ENCODE measurements around the gene SERPINA7. TPM values are rescaled to one million over a fixed set of nuclear protein-coding genes. Genes with fewer than 3 reads are reported as not detected.

The SERPINA7 gene, protein sequence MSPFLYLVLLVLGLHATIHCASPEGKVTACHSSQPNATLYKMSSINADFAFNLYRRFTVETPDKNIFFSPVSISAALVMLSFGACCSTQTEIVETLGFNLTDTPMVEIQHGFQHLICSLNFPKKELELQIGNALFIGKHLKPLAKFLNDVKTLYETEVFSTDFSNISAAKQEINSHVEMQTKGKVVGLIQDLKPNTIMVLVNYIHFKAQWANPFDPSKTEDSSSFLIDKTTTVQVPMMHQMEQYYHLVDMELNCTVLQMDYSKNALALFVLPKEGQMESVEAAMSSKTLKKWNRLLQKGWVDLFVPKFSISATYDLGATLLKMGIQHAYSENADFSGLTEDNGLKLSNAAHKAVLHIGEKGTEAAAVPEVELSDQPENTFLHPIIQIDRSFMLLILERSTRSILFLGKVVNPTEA
- total RNA-seq = under 1 TPM in 2 of 8 experiments, not detected in 6; 0.09 to 0.15 TPM

DNA sequence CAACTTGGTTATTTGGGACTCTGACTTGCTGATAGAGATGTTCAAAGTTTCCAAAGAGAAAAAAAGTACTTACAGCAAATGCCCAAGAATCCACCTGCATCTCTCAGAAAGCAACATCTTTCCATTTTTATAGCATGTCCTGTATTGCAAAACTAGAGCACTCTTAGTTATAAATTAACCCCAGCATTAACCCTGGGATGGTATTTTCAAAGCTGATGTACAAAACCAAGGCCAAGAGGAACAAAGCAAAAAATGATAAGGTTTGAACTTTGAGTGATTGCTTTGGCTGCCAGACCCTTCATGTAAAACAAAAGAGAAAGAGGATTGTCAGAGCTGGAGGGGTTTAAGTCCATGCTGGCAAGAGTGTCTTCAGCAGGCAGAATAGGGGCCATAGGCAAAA lies at the start of gene SERPINA7:
Gene SERPINA7, minus strand, starts transcription at position 103 of the 400 bp plus-strand sequence. CDS start 1,669 bp downstream, outside the sequence.
- Histone ChIP-seq H3K4me3 (no peak within 1 kb of the TSS), H3K4me1 (replicated peaks in 1 of 2) (no peaks in the 10 kb centered on the region), H3K27ac (no peak within 1 kb of the TSS)
- in situ Hi-C loops (cut with MboI; ENCODE audit: low pct_unique_long_range_greater_than_20kb in 2 of 9, low sequenced_read_pairs in 9 of 9, unreplicated experiment in 9 of 9) = no loop called here
- no peak for ATAC-seq (replicated peaks in 6 of 8)

DNA sequence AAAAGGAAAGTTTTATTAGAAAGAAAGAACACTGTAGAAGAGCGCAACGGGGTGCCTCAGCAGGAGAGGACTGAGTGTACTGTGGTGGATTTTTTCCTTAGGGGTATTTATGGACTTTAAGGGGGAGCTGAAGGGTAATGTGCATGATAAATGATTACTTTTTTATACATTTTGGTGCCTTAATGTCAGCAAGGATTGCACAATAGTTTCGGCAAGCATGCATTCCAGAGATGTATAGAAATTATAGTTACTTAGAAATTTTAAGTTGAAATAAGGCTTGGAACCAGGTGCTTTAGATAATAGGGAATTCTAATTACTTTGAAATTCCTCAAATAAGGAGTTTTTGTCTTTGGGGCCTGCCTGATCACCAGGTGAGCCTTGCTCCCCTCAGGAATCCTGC lies 30.5 kb upstream of the SERPINA7 start:
- no peak for ATAC-seq (replicated peaks in 6 of 8)
- Histone ChIP-seq H3K4me1 (replicated peaks in 1 of 2) (no peaks in the 10 kb centered on the region), H3K27ac (no peak overlapping the region), H3K4me3 (no peak overlapping the region)
- WGBS, 10 experiments = 0 to 100% (median 90%) methylated on average over 1 to 3 of the region's 3 CpGs; no CpG with 5 or more reads in 5 of the 10 experiments
- in situ Hi-C loops (cut with MboI; ENCODE audit: low pct_unique_long_range_greater_than_20kb in 2 of 9, low sequenced_read_pairs in 9 of 9, unreplicated experiment in 9 of 9) = no loop called here

DNA sequence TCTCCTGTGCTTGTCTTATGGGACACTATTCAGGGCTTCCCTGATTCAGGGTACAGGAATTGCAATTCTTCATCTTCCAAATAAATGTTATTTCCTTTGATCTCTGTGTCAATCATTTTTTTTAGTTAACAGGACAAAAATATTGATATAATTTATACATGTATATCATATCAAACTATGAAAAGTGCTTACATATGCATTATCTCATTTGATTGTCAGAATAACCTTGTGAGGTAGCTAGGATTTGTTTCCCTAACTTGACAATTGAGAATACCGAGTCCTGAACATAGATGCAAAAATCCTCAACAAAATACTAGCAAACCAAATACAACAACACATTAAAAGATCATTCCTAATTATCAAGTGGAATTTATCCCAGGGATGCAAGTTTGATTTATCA lies 11.5 kb upstream of the SERPINA7 start:
- ATAC-seq (replicated peaks in 6 of 8) = no peak
- Histone ChIP-seq H3K4me1 (replicated peaks in 1 of 2) (no peaks in the 10 kb centered on the region), H3K27ac (no peak overlapping the region), H3K4me3 (no peak overlapping the region)
- WGBS, 10 experiments = 0 to 90% methylated on average over 1 of the region's 1 CpG; no CpG with 5 or more reads in 8 of the 10 experiments
- in situ Hi-C loops (cut with MboI; ENCODE audit: low pct_unique_long_range_greater_than_20kb in 2 of 9, low sequenced_read_pairs in 9 of 9, unreplicated experiment in 9 of 9) = no loop called here

DNA sequence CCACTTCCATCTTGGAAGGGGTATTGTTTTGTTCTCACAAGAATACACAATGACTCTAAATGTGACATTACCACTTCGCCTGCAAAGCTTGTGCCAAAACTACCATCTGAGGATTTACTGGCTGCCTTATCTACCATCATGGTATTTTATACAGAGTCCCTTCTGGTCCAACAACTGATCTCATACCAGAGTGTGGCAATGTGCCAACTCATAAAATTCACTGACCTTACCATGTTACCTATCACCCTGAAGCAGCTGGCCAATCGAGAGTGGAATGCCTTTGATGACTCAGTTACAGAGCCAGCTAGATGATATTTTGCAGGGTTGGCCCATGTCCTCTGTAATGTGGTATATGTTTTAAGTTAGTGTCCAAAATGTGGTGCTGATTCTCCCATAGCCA lies 3.8 kb upstream of the SERPINA7 start:
- Histone ChIP-seq H3K4me3 (no peak overlapping the region), H3K27ac (no peak overlapping the region), H3K4me1 (replicated peaks in 1 of 2) (no peaks in the 10 kb centered on the region)
- ATAC-seq (replicated peaks in 6 of 8) = no peak
- 0 to 100% (median 52%) methylated on average over 1 to 2 of the region's 2 CpGs; no CpG with 5 or more reads in 6 of the 10 experiments for WGBS, 10 experiments
- in situ Hi-C loops (cut with MboI; ENCODE audit: low pct_unique_long_range_greater_than_20kb in 2 of 9, low sequenced_read_pairs in 9 of 9, unreplicated experiment in 9 of 9) = no loop called here

DNA sequence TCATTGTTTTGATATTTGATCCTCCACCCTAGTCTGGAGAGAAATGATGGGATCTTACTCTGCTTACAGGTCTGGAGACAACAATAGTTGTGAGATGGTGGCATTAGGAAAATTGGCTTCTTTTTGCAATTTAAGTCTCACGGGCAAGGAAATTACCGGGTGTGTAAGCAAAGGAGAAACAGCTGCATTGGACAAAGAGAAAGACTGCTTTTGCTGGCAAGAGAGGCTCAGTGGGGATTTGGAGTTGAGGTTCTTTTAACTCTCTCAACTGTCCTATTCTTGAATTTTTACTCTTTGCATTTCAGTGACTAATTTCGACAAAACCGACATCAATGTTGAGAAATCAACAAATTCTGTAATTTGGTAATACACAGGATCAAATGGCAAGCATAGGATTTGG lies 2.3 kb upstream of the SERPINA7 start:
- no peak overlapping the region for H3K4me3 ChIP-seq
- in situ Hi-C loops (cut with MboI; ENCODE audit: low pct_unique_long_range_greater_than_20kb in 2 of 9, low sequenced_read_pairs in 9 of 9, unreplicated experiment in 9 of 9) = no loop called here
- no peak for ATAC-seq (replicated peaks in 6 of 8)
- H3K4me1 ChIP-seq (replicated peaks in 1 of 2) = no peaks in the 10 kb centered on the region
- H3K27ac ChIP-seq = no peak overlapping the region
- WGBS, 10 experiments = 0 to 93% (median 21%) methylated on average over 1 to 4 of the region's 4 CpGs; no CpG with 5 or more reads in 5 of the 10 experiments

DNA sequence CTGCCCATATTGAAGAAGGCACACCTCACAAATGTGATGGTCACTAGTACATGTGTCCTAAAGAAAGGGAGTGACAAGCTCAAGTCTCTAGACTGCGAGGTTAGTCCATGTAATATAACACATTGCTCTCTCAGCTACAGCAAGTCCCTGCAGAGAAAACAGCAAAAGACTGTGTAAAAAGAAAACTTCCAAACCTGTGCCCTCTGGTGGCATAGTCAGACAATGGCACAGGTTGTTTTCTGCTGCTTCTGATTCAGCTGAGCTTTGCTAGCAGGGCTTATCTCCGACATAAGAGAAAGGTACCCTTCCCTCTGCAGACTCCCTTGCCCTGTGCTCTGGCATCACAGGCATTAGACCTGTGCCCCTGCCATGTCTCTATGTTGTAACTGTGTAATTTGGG lies 1.4 kb upstream of the SERPINA7 start:
- Histone ChIP-seq H3K27ac (no peak overlapping the region), H3K4me3 (no peak overlapping the region), H3K4me1 (replicated peaks in 1 of 2) (no peaks in the 10 kb centered on the region)
- in situ Hi-C loops (cut with MboI; ENCODE audit: low pct_unique_long_range_greater_than_20kb in 2 of 9, low sequenced_read_pairs in 9 of 9, unreplicated experiment in 9 of 9) = no loop called here
- ATAC-seq (replicated peaks in 6 of 8) = no peak
- WGBS, 10 experiments = 0 to 27% (median 20%) methylated on average over 1 to 2 of the region's 2 CpGs; no CpG with 5 or more reads in 7 of the 10 experiments

DNA sequence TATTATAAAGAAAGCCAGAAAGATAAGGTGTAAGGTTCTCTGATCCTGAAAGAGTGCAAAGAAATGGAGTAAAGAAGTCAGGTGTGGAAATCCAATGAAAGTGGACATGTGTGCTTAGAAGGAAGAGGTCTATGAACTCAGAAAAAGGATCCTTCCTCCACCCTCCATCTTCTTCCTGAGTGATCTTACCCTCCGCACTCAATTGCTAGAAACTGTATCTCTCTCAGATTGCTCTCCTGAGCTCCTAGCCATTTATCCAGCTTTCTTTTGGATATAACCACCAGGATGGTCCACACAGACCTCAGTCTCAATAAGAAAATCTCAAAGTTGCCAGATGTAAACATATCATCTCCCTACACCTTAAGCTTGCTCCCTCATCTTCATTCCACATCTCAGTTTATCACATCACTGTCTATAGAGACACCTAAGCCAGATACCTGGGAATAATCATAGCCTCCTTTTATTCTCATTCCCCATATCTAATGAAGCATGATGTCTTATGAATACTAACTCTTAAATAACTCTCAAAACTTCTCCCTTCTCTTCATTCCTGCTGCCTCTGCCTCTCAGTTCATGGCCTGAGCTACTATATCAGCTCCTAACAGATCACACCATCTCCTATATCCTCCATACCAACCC lies 573 bp downstream of the SERPINA7 start:
- Histone ChIP-seq H3K4me3 (no peak overlapping the region), H3K27ac (no peak overlapping the region), H3K4me1 (replicated peaks in 1 of 2) (no peaks in the 10 kb centered on the region)
- in situ Hi-C loops (cut with MboI; ENCODE audit: low pct_unique_long_range_greater_than_20kb in 2 of 9, low sequenced_read_pairs in 9 of 9, unreplicated experiment in 9 of 9) = no loop called here
- 50 to 88% methylated on average over 1 of the region's 1 CpG; no CpG with 5 or more reads in 8 of the 10 experiments for WGBS, 10 experiments
- ATAC-seq (replicated peaks in 6 of 8) = no peak

DNA sequence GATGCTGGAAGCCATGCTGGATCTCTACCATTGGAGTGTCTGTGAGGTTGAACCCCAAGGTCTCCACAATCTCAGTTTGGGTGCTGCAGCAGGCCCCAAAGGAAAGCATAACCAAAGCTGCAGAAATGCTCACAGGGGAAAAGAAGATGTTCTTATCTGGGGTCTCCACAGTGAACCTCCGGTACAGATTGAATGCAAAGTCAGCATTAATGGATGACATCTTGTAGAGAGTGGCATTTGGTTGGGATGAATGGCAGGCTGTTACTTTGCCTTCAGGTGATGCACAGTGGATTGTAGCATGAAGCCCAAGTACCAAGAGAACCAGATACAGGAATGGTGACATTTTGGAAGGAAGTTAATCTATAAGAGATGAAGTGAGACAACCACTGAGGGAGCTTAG lies 1.8 kb downstream of the SERPINA7 start:
- 67% methylated on average over 1 of the region's 1 CpG; no CpG with 5 or more reads in 9 of the 10 experiments for WGBS, 10 experiments
- H3K27ac ChIP-seq = no peak overlapping the region
- H3K4me1 ChIP-seq (replicated peaks in 1 of 2) = no peaks in the 10 kb centered on the region
- in situ Hi-C loops (cut with MboI; ENCODE audit: low pct_unique_long_range_greater_than_20kb in 2 of 9, low sequenced_read_pairs in 9 of 9, unreplicated experiment in 9 of 9) = no loop called here
- no peak overlapping the region for H3K4me3 ChIP-seq
- ATAC-seq (replicated peaks in 6 of 8) = no peak

DNA sequence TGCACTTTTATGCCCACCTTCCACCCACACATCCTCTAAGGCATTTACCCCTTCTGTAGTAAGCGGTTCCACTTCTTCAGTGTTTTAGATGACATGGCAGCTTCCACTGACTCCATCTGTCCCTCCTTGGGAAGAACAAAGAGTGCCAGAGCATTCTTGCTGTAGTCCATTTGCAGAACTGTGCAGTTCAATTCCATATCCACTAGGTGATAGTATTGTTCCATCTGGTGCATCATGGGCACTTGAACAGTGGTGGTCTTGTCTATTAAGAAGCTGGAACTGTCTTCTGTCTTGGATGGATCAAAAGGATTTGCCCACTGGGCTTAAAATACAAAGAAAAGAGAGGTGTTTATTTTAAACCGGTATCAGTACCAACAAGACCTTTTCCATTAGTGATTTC lies 3.5 kb downstream of the SERPINA7 start:
- Histone ChIP-seq H3K27ac (no peak overlapping the region), H3K4me3 (no peak overlapping the region), H3K4me1 (replicated peaks in 1 of 2) (no peaks in the 10 kb centered on the region)
- no peak for ATAC-seq (replicated peaks in 6 of 8)
- WGBS, 10 experiments = 0 to 50% (median 0%) methylated on average over 1 of the region's 2 CpGs; no CpG with 5 or more reads in 7 of the 10 experiments
- in situ Hi-C loops (cut with MboI; ENCODE audit: low pct_unique_long_range_greater_than_20kb in 2 of 9, low sequenced_read_pairs in 9 of 9, unreplicated experiment in 9 of 9) = no loop called here

DNA sequence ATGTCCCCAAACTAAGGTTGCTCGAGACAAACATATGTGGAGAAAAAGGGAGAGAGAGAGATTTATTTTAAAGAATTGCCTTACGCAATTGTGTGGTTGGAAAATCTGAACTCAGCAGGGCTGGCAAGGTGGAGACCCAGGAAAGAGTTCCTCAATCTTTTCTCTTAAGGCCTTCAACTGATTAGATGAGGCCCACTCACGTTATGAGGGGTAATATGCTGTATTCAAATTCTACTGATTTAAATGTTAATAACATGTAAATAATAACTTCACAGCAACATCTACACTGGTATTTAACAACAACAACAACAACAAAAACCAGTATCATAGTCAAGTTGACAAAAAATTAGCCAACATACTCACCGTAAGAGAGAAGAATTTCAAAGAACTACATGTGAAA lies 14.6 kb downstream of the SERPINA7 start:
- Histone ChIP-seq H3K4me1 (replicated peaks in 1 of 2) (no peaks in the 10 kb centered on the region), H3K4me3 (no peak overlapping the region), H3K27ac (no peak overlapping the region)
- WGBS, 10 experiments = 0 to 75% (median 5%) methylated on average over 2 to 4 of the region's 4 CpGs; no CpG with 5 or more reads in 5 of the 10 experiments
- no peak for ATAC-seq (replicated peaks in 6 of 8)
- in situ Hi-C loops (cut with MboI; ENCODE audit: low pct_unique_long_range_greater_than_20kb in 2 of 9, low sequenced_read_pairs in 9 of 9, unreplicated experiment in 9 of 9) = no loop called here

DNA sequence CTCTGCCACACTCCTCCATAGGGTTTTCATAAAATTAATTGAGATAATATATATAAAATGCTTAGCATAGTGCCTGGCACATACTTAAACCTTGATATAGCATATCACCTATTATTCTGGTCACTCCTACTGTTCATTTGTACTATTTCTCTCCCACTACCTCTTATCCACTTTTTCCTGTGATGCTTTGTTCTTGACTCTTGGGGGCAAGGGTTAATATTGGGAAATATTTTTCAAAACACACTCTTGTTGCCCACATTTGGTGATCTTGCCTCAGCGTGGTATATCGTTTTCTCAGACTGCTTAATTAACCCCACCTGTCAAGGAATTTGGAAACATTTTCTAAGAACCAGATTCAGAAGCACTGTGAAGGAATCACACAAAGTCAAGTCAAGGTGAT lies 16.3 kb downstream of the SERPINA7 start:
- no peaks in the 10 kb centered on the region for H3K4me1 ChIP-seq (replicated peaks in 1 of 2)
- H3K27ac ChIP-seq = no peak overlapping the region
- ATAC-seq (replicated peaks in 6 of 8) = no peak
- WGBS, 10 experiments = 0 to 88% (median 40%) methylated on average over 1 to 2 of the region's 2 CpGs; no CpG with 5 or more reads in 7 of the 10 experiments
- H3K4me3 ChIP-seq = no peak overlapping the region
- in situ Hi-C loops (cut with MboI; ENCODE audit: low pct_unique_long_range_greater_than_20kb in 2 of 9, low sequenced_read_pairs in 9 of 9, unreplicated experiment in 9 of 9) = no loop called here

DNA sequence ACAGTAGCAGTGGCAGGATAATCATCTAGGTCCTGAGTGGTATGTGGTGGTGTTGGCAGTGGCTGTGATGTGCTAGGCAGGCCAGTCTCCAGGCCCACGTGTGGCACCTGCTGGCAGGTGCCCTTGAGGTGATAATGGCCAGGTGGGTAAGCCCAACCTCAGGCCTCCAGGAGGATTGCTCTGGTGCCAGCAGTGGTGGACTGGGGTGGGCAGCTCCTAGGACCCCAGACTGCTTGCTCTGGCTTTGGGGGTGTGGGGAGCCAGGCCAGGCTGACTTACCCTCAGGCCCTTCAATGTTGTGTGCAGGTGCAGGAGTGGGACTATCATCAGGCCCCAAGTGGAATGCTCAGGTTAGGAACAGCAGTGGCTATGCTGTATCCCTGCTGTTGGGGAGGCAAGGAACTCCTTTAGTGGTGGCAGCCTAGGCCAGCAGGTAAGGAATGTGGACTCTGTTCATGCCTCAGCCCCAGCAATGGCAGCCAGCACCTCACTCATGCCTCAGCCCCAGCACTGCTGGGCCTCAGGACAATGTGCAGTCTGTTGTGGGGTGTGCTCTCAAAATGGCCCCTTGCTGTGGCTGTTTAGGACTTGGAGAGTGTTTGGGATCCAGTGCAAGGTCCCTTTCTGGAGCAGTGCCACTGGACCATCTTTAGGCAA lies 24.3 kb downstream of the SERPINA7 start:
- Histone ChIP-seq H3K4me1 (replicated peaks in 1 of 2) (no peaks in the 10 kb centered on the region), H3K4me3 (no peak overlapping the region), H3K27ac (no peak overlapping the region)
- WGBS, 10 experiments = no CpG with 5 or more reads among the region's 1 CpG
- in situ Hi-C loops (cut with MboI; ENCODE audit: low pct_unique_long_range_greater_than_20kb in 2 of 9, low sequenced_read_pairs in 9 of 9, unreplicated experiment in 9 of 9) = no loop called here
- no peak for ATAC-seq (replicated peaks in 6 of 8)

DNA sequence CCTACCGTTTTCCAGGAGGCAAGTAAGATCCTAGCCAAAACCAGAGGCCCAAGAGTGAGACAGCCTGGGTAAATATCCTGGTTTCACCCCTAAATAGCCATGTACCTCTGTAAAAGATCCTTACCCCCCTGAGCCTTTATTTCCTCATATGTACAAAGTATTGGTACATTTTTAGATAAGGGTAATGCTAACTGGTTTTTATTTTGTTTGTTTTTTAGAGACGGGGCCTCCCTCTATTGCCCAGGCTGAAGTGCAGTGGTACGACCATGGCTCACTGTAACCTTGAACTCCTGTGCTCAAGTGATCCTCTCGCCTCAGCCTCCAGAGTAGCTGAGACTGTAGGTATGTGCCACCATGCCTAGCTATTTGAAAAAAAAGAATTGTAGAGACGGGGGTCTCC lies 29.4 kb downstream of the SERPINA7 start:
- in situ Hi-C loops (cut with MboI; ENCODE audit: low pct_unique_long_range_greater_than_20kb in 2 of 9, low sequenced_read_pairs in 9 of 9, unreplicated experiment in 9 of 9) = no loop called here
- no peaks in the 10 kb centered on the region for H3K4me1 ChIP-seq (replicated peaks in 1 of 2)
- ATAC-seq (replicated peaks in 6 of 8) = no peak
- no peak overlapping the region for H3K27ac ChIP-seq
- WGBS, 10 experiments = 0 to 60% (median 53%) methylated on average over 1 to 3 of the region's 5 CpGs; no CpG with 5 or more reads in 7 of the 10 experiments
- H3K4me3 ChIP-seq = no peak overlapping the region
